Measurements from ENCODE around the gene QRFP.

GRCh38 chr9:130888146-130888885, 8.3 kb downstream of the QRFP start:
- TF ChIP-seq CTCF (IDR thresholded peaks at IDR 0.05): no peak
- TF ChIP-seq POLR2A (IDR thresholded peaks at IDR 0.05; ENCODE audit: low read length): no peak
- TF ChIP-seq RFX5 (IDR thresholded peaks at IDR 0.05): no peak
- TF ChIP-seq FOSL2 (IDR thresholded peaks at IDR 0.05): no peak
- no peak for TF ChIP-seq FOSL2 (CRISPR knock-in tag; IDR thresholded peaks at IDR 0.05)
- TF ChIP-seq PBX3 (IDR thresholded peaks at IDR 0.05): no peak
- no peak for TF ChIP-seq MAZ (IDR thresholded peaks at IDR 0.05; ENCODE audit: borderline replicate concordance, low read depth, low read length)
- TF ChIP-seq CHD4 (IDR thresholded peaks at IDR 0.05; ENCODE audit: borderline replicate concordance): no peak
- TF ChIP-seq HDAC2 (IDR thresholded peaks at IDR 0.05): no peak
- TF ChIP-seq MAX (IDR thresholded peaks at IDR 0.05): no peak
- no peak for TF ChIP-seq E2F6 (IDR thresholded peaks at IDR 0.05; ENCODE audit: borderline replicate concordance, low read depth)

All from A549 (cell line).